SK-N-SH (cell line): ENCODE measurements around the gene PARD3. TPM values are rescaled to one million over a fixed set of nuclear protein-coding genes. Genes with fewer than 3 reads are reported as not detected.

ENCODE experiments used
- CTCF ChIA-PET: fragments of 300-600, 350-600 bp; formaldehyde crosslinking; extraction: SDS; loops from one replicate; lab custom pipeline; 2021; lab: Yijun Ruan, JAX
- POLR2A ChIA-PET: fragments of 350-600 bp; sonication (Branson Sonifier 250); formaldehyde crosslinking; extraction: SDS; loops from one replicate; lab custom pipeline; 2020; ENCODE audit warnings: antibody characterized with exemption, inconsistent platforms; lab: Yijun Ruan, JAX
- DNase-seq: peaks from one replicate; pipeline ENCODE4 v3.0.0; 2012
- H2AFZ ChIP-seq: fragments of 200-600 bp; sonication (generic); 2 replicates; pipeline ENCODE4 v1.8.1; 2016; ENCODE audit warnings: antibody characterized with exemption, mild to moderate bottlenecking, low read depth
- H3F3A ChIP-seq: fragments of 200-600 bp; sonication (generic); replicated peaks from 2 replicates; pipeline ENCODE3; 2016; ENCODE audit warnings: antibody characterized with exemption, mild to moderate bottlenecking; ENCODE audit not compliant: insufficient read depth
- H3K27ac ChIP-seq, 2 experiments: fragments of 200-500 bp in 1 of 2; fragments of 200-600 bp in 1 of 2; sonication (Bioruptor generic) in 1 of 2; sonication (generic), shearing (Covaris generic) in 1 of 2; 2 replicates each; pipeline versions ENCODE4 v1.5.1 to v1.6.1; 2014 to 2016; ENCODE audit warnings: low read depth in 2 of 2, inconsistent platforms in 1 of 2, low read length in 1 of 2, mild to moderate bottlenecking in 1 of 2, mixed read lengths in 1 of 2
- H3K27me3 ChIP-seq: fragments of 200-600 bp; sonication (generic), shearing (Covaris generic); 2 replicates; pipeline ENCODE4 v1.6.1; 2016; ENCODE audit warnings: mixed run types; ENCODE audit not compliant: insufficient read depth
- H3K36me3 ChIP-seq, 2 experiments: fragments of 200-500 bp in 1 of 2; fragments of 200-600 bp in 1 of 2; sonication (Bioruptor generic) in 1 of 2; sonication (generic) in 1 of 2; replicated peaks in 1 of 2; 2 replicates each; pipeline versions ENCODE3 to v1.5.1; 2014 to 2016; ENCODE audit warnings: low read length in 1 of 2, mild to moderate bottlenecking in 1 of 2; ENCODE audit not compliant: insufficient read depth in 2 of 2, control insufficient read depth in 1 of 2
- H3K4me1 ChIP-seq, 2 experiments: fragments of 200-500 bp in 1 of 2; fragments of 200-600 bp in 1 of 2; sonication (Bioruptor generic) in 1 of 2; sonication (generic), shearing (Covaris generic) in 1 of 2; 2 replicates each; pipeline versions ENCODE4 v1.5.1 to v1.6.1; 2014 to 2016; ENCODE audit warnings: low read depth in 1 of 2, low read length in 1 of 2, mixed run types in 1 of 2; ENCODE audit not compliant: insufficient read depth in 2 of 2, control insufficient read depth in 1 of 2
- H3K4me2 ChIP-seq: fragments of 200-600 bp; sonication (generic), shearing (Covaris generic); 2 replicates; pipeline ENCODE4 v1.6.1; 2017; ENCODE audit warnings: mixed run types
- H3K4me3 ChIP-seq, 2 experiments: fragments of 200-500 bp in 1 of 2; fragments of 200-600 bp in 1 of 2; sonication (Bioruptor generic) in 1 of 2; sonication (generic), shearing (Covaris generic) in 1 of 2; 2 replicates each; pipeline versions ENCODE4 v1.5.1 to v1.8.1; 2014 to 2016; ENCODE audit warnings: low read depth in 2 of 2, inconsistent platforms in 1 of 2, low read length in 1 of 2, mild to moderate bottlenecking in 1 of 2, mixed read lengths in 1 of 2, moderate library complexity in 1 of 2
- H3K79me2 ChIP-seq: fragments of 200-600 bp; sonication (generic); 2 replicates; pipeline ENCODE4 v1.8.1; 2017; ENCODE audit warnings: mild to moderate bottlenecking; ENCODE audit not compliant: insufficient read depth
- H3K9ac ChIP-seq: fragments of 200-600 bp; sonication (generic); 2 replicates; pipeline ENCODE4 v1.6.1; 2017; ENCODE audit warnings: mixed run types
- H3K9me2 ChIP-seq: fragments of 200-600 bp; sonication (generic); 2 replicates; pipeline ENCODE4 v1.6.1; 2017; ENCODE audit warnings: mixed run types
- H3K9me3 ChIP-seq: fragments of 200-600 bp; sonication (generic); 2 replicates; pipeline ENCODE4 v1.6.1; 2017; ENCODE audit warnings: mixed run types, mild to moderate bottlenecking, moderate library complexity
- H4K20me1 ChIP-seq: fragments of 200-600 bp; sonication (generic); 2 replicates; pipeline ENCODE4 v1.6.1; 2017; ENCODE audit warnings: mild to moderate bottlenecking, mixed run types; ENCODE audit not compliant: insufficient read depth
- CTCF ChIP-seq: fragments of 200-600 bp; sonication (generic); IDR thresholded peaks from 2 replicates; pipeline ENCODE4 v1.6.1; 2017; ENCODE audit warnings: antibody characterized with exemption, mild to moderate bottlenecking, moderate library complexity
- GABPA ChIP-seq: IDR thresholded peaks from 2 replicates; pipeline ENCODE4 v1.4.0; 2012; ENCODE audit warnings: low read depth, mild to moderate bottlenecking
- REST ChIP-seq: IDR thresholded peaks from 2 replicates; pipeline ENCODE4 v1.6.1; 2012; ENCODE audit warnings: mild to moderate bottlenecking, low read depth, low read length, moderate library complexity
- RFX5 ChIP-seq: IDR thresholded peaks from 2 replicates; pipeline ENCODE4 v1.6.1; 2012; ENCODE audit warnings: mild to moderate bottlenecking, improper control_type of control experiment, low read length
- SIN3A ChIP-seq: IDR thresholded peaks from 2 replicates; pipeline ENCODE4 v1.6.1; 2012; ENCODE audit warnings: low read depth, mild to moderate bottlenecking, low read length, moderate library complexity, borderline replicate concordance
- USF1 ChIP-seq: IDR thresholded peaks from 2 replicates; pipeline ENCODE4 v1.4.0; 2012; ENCODE audit warnings: low read depth, borderline replicate concordance
- WGBS: methylation state at CpG from one replicate; pipeline ENCODE4 v1.1.6; 2017; ENCODE audit warnings: low lambda C conversion rate; 5-methylcytosine and 5-hydroxymethylcytosine counted together
- polyA plus RNA-seq, 3 experiments: library from polyadenylated mRNA; depleted of rRNA; stranded (reverse); fragments of >200 nt; gene quantifications; 2 replicates each; pipeline ENCODE4 v1.2.3, GENCODE V29; 2012

The PARD3 gene
- polyA plus RNA-seq, 1 of the 3 experiments (the other 2 are of a cell fraction), result 29.4 TPM

GRCh38 chr10:34553747-34554146 lies 261.3 kb downstream of the PARD3 start (continued):
- TF ChIP-seq REST, result no peak
- TF ChIP-seq CTCF, result no peak
- TF ChIP-seq USF1, result no peak

- Histone ChIP-seq H3K4me3 (no peak overlapping the region), H3K79me2 (peaks cover 15% of the 10 kb centered on the region), H3K27me3 (no peaks in the 10 kb centered on the region), H3K4me1 (no peaks in the 10 kb centered on the region; a peak in 2 of 4 replicates), H3K27ac (no peak overlapping the region), H4K20me1 (no peaks in the 10 kb centered on the region), H3F3A (no peaks in the 10 kb centered on the region), H3K36me3 (no peaks in the 10 kb centered on the region)
- TF ChIP-seq RFX5 (no peak), CTCF (no peak), GABPA (no peak), SIN3A (no peak)
- TF ChIP-seq, all 33 proteins: peak for 0
- no peak for DNase-seq
- Histone ChIP-seq H2AFZ (no peak overlapping the region), H3K9me3 (no peaks in the 10 kb centered on the region), H3K9me2 (no peaks in the 10 kb centered on the region), H3K9ac (no peak overlapping the region), H3K4me2 (no peak overlapping the region)
- 94% methylated on average over 2 of the region's 4 CpGs for WGBS
- ChIA-PET POLR2A (no interaction called here), CTCF (no interaction called here)
These were observed 263.8 kb downstream of the PARD3 start for GRCh38 chr10:34551295-34551694.
